LNCAP (cell line): ENCODE data around the gene SORCS2.

ENCODE experiments used
- TF ChIP-seq, protein P1 (sequence below): fragments of 450-650 bp; IDR thresholded peaks from 2 replicates; pipeline ENCODE4 v1.5.1; 2017; ENCODE audit warnings: mild to moderate bottlenecking

SORCS2 gene

DNA sequence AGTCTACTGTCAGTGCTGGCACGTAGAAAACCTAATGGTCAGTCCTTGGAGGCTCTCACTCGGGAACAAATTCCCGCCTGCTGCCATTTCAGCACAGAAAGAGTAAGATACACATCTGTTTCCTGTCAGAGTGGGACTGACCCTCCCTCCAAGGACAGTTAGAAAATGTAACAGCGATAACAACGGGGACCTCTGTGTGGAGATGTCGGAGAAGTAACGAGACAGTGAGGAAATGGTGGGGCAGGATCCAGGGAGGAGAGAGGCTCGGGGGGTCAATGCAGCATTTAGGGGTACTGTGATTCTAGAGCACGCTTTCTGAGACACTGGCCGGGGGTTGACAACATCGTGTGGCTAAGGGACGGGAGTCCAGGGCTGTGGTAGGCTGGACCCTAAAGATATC is 36.0 kb upstream of the SORCS2 start:
- TF ChIP-seq, protein P1, sequence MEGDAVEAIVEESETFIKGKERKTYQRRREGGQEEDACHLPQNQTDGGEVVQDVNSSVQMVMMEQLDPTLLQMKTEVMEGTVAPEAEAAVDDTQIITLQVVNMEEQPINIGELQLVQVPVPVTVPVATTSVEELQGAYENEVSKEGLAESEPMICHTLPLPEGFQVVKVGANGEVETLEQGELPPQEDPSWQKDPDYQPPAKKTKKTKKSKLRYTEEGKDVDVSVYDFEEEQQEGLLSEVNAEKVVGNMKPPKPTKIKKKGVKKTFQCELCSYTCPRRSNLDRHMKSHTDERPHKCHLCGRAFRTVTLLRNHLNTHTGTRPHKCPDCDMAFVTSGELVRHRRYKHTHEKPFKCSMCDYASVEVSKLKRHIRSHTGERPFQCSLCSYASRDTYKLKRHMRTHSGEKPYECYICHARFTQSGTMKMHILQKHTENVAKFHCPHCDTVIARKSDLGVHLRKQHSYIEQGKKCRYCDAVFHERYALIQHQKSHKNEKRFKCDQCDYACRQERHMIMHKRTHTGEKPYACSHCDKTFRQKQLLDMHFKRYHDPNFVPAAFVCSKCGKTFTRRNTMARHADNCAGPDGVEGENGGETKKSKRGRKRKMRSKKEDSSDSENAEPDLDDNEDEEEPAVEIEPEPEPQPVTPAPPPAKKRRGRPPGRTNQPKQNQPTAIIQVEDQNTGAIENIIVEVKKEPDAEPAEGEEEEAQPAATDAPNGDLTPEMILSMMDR = no peak

DNA sequence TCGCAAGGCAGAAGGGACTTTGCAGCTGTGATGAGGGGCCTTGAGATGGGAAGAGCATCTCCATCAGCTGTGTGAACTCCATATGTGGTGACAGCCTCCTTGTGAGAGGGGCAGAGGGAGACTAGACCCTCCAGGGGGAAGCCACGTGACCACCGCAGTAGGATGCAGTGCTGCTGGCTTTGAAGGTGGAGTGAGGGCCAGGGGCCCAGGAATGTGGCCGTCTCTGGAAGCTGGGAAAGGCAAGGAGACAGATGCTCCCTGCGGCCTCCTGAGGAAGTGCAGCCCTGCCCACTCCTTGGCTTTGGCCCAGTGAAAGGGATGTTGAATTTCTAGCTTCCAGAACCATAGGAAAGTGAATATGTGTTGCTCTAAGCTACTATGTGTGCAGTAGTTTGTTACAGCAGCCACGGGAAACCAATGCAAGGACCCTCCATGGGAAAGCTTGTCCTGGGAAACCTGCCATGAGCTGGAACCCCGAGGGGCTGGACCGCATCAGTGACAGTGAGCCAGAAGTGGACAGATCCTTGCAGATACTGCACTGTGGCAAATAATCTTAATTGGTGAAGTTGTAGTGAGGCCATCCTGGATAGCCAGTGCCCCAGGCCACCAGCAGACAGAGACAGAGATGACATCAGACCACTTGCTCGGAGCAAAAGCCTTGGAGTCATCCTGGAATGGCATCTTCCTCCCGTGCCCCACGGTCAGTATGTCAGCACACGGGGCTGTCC is 35.4 kb upstream of the SORCS2 start:
- TF ChIP-seq, protein P1 = peak; percentile 62

DNA sequence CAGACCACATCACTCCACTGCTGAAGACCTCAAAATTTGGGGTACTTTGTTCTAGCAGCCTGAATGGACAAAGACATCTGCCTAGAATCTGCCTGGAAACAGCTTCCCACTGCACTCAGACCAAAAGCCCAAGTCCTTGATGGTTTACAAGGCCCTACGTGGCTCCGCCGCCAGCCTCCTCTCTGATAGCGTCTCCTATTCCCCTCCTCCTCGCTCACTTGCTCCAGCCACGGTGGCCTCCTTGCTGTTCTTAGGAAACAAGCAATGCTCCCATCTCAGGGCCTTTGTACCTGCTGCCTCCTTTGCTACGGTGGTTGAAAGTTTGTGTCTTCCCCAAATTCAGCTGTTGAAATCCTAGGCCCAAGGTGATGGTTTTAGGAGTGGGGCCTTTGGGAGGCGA is 34.7 kb upstream of the SORCS2 start:
- TF ChIP-seq, protein P1 = no peak

DNA sequence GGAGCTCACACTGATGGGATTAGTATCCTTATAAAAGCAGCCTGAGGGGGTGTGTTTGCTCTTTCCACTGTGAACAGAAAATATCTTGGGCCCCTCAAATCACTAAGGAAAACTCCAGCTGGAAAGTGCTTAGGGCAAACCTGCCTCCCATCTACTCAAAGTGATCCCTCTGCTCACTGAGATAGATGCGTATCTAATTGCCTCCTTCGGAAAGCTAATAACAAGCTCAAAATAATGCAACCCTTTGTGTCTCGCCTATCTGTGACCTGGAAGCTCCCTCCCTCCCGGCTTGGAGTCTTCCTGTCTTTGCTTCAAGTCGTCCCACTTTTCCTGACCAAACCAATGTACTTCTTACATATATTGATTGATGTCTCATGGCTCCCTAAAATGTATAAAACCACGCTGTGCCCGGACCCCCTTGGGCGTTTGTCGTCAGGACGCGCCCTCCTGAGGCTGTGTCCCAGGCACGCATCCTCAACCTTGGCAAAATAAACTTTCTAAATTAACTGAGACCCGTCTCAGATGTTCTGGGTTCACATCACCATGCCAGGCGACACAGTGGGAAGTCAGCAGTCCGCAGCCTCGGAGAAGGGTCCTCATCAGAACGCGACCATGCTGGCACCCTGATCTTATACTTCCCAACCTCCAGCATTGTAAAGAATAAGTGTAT is 34.1 kb upstream of the SORCS2 start:
- TF ChIP-seq, protein P1 = no peak

DNA sequence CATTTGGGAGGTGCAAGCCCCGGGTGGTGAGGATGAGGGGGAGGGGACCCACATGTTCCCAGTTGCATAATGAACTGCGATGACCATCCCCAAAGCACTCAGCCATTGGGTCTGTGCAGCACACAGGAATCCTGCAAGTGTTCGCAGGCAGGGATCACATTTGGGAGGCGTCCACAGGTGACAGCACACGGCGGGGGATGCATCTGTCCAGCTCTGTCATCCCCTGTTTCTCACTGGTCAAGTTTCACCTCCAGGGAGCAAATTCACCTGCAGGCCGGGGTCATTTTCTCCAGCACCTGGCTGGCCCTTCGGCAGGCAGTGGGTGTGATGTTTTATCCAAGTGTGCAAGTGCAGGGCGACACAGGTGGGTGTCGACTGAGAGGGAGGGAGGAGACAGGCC is 33.3 kb upstream of the SORCS2 start:
- TF ChIP-seq, protein P1 = no peak

DNA sequence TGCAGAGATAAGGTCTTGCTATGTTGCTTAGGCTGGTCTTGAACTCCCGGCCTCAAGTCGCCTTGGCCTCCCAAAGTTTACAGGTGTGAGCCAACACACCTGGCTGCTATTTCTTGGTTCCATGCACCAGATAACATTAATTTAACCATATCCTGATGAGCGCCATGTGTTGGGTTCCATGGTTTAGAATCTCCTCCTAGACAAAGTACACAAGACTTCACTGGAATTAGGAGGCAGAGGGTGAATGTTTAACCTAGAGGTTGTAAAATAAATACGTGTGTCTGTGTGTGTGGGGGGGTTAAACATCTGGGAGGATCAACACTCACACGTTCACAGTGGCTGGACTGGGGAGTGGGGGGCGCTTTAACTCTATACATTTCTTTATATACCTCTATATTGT is 32.4 kb upstream of the SORCS2 start:
- TF ChIP-seq, protein P1 = no peak

DNA sequence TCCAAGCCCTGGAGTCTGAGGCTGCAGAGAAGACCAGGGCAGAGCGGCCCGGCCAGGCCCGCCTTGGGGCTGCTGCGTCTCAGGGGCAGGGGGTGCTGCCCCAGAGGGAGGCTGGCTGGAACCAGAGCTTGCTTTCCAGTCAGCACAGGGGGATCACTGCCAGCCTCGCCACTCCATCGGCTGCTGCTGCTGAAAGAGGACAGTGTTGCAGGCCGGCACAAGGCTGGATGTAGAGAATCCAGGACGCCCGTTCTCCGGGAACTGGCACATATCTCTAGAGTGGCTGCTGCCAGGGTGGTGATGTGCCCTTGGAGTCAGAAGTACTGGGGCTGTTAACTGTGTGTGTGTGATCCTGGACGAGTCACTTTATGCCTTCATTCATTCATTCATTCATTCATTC is 31.9 kb upstream of the SORCS2 start:
- TF ChIP-seq, protein P1 = no peak
